GM15510 (cell line): Measurements from ENCODE around the gene PACSIN2.

Experiments used
- POLR2A ChIP-seq: IDR thresholded peaks from 3 replicates; pipeline ENCODE4 v1.6.1; 2011; ENCODE audit warnings: borderline replicate concordance; ENCODE audit not compliant: insufficient read length; ENCODE audit errors: extremely low read depth

The PACSIN2 gene

DNA sequence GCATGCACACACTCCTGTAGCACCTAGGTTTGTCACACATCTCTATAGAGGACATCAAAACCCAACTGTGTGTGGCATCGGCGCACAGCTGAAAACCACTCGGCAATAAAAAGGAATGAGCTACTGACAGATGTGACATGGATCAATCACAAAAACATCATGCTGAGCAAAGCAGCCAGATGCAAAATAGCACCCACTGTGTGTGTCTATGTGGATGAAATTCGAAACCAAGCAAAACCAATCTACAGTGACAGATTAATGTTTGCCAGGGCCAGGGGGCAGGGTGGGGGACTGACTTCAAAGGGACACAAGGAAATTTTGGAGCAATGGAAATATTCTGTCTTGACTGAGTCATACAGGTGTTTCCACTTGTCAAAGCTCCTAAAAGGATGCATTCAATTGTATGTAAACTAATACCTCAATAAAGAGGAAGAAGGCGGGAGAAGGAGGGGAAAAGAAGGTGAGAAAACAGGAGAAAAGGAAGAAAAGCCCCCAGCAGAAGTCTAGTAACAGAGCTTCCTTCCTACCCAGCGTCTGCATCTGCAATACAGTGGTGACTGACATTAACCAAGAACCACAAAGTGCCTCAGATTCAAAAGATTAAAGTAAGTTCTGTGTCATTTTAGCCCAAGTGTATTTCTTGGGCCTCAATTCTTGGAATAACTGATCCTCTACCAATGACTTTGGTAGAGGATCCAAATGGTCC is 49.8 kb downstream of the PACSIN2 start:
- no peak for TF ChIP-seq POLR2A

DNA sequence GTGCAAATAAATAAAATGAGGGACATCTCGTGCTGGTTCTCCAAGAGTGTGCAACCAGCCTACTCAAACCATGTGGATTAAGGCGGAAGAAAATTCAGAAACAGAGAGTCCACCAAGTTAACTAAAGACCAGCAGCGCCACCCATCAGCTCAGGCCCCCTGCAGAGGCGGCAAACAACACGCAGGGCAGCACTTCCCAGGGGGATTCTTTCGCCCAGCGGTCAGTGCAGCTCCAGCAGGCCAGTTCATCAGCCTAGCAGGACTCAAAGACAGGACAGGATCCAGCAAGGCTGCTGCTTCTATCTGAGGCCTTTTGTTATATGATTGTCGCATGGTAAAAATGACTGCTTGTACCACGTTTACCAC is 51.7 kb downstream of the PACSIN2 start:
- TF ChIP-seq POLR2A: no peak

DNA sequence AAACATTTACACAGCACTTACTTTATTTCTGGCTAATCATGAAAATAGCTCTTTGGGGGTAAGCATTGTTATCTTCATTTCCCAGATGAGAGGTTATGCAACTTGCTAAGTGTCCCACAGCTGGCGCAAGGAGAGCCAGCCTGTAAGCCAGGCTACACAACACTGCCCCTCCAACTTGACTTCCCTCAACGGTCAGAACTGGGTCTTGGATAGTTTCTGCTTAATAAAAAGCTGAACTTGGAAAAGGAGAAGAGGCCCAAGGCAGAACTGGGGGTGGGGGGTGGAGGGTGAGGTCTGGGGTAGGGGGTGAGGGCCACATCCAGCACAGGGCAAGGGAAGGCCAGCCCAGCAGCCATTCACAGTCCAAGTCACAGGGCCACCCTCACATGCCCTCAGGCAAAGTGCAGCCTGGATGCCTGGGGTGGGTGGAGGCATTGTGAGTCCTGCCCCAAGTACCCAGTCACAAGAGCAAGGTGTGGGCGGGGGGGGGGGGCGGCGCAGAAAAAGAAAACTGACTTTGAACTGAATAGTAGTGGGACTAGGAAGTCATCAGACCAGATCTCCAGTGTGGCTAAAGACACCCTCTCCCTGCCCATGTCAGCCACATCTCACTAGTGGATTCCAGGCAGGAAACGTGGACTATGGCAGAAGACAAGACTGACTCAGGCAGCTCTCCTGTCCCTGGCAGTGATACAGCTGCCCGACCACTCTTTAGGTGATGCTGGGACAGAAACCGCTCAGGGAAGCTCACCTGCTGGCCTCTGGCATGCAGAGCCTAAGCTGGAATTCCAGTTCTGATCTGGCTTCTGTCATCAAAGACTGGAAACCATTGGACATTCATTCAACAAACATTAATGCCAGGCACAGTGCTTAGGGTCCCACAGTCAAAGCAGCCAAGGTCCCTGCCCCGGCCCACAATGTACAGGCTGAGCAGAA is 52.4 kb downstream of the PACSIN2 start:
- TF ChIP-seq POLR2A: no peak

DNA sequence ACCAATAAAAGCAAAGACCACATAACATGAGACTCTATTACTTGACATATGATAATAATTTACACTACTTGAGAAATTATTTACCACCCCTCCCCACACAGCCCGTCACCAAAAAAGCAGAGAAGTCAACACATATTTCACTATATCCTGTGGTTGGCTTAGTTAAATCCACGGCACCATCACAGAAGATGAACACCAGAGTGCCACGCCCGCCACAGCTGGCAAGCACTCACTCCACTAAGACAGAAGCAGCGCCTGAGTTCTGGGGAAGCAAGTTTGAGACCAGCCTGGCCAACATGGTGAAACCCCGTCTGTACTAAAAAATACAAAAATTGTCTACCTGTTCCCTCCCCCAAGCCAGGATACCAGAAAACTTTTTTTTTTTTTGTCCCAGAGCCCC is 53.1 kb downstream of the PACSIN2 start:
- TF ChIP-seq POLR2A: no peak

DNA sequence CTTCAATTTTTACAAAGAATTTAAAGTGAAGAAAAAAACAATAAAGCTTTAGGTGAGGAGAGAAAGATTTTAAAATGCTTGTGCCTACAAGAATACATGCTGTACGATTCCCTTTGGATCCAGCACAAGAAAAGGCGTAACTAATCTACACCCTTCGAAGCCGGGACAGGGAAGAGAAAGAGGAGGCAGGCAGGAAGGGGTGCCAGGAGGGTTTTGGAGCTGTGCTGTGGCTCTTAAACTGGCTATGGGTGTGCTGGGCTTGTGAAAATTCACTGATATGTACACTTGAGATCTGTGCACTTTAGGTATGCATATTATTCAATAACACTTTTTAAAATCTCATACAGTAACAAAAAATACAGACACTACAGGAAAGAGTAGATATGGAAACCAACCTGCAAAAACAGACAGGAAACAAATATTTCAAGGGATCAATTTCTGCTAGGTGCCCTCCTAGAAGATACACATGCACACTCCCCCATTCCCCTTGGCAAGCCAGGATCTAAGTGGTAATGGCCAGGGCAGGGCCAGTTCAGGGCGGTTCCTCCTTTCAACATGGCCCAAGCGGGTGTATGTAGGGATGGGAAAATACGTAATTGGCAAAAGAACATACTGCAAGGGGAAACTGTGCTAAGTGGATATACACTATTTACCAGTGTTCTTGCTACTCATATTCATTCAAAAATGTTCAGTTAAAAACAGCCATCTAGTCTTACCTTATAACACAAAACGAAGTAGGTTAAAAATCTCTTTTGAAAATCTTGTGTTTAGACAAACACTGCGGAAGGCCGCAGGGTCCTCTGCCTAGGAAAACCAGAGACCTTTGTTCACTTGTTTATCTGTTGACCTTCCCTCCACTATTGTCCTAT is 54.2 kb downstream of the PACSIN2 start:
- TF ChIP-seq POLR2A: no peak

DNA sequence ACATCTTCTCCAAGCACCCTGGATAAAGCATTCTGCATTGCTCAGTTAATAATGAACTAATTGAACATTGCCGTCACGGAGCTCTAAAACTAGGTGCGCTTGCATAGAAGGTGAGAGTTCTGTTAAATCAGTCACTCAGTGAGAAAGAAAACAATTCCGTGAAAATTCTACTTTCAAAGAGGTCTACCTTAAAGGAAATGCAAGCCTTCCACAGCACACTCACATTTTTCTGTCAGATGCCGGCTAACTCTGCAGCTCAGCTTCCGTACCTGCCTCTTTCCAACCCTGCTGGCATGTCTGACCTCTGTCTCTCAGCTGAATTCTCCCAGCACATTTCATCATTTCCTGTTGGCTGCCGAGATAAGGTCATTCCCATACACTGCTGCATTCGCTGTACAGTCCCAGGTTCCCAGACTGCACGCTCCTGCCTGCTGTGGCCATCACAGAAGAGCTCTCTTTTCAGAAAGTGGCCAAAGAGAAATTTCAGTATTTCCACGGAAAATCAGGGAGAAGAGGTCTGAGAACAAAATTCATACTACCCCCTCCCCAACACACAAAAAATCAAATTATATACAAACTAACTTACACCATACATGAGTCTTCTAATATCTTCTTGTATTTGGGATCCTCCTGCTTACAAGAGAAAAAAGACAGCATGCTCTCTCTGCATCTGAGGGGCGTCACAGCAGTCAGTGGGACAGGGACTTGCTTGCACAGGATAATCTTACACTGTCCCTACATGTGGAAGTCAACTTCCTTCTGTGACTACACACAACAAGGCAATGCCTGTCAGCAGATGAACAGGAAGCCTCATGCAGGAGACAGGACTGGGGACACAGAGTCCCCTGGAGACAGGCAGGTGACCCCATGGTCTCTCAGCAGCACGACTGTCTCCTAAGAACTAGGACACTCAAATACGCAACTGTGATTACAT is 55.1 kb downstream of the PACSIN2 start:
- no peak for TF ChIP-seq POLR2A

DNA sequence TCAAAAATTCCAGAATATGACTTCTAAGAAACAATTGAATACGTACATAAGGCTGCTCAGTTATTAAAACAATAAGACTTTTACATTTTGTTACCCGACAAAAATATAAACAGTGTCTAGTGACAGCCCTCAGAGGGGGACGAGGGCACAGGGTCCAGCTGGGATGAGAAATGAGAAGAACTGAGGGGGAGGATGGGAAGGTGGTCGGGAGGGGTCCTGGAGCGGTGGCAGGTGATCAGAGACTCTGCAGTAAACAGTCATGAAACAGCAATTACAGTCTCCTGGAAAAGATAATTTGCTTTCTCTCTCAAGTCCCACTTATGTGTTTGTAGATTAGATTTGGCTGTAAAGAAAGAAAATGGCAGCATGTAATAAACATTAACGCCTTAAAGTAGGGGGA is 56.0 kb downstream of the PACSIN2 start:
- TF ChIP-seq POLR2A: no peak

DNA sequence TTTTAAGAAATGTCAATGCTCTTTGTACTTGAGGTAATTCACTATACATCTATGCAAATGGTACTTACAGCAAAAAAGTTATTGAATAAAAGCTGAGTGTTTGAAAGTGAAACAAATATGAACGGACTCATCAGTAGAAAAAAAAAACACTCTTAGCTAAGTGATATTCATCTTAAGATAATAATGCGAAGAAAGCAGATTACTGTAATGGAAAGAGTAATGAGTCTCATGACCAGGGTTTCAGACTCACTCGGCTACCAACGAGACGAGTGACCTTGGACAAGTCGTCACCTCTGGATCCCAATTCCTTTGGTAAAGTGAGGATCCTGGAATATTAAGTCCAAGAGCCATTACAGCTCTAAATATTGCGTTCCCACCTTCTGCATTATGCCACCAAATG is 57.0 kb downstream of the PACSIN2 start:
- no peak for TF ChIP-seq POLR2A

DNA sequence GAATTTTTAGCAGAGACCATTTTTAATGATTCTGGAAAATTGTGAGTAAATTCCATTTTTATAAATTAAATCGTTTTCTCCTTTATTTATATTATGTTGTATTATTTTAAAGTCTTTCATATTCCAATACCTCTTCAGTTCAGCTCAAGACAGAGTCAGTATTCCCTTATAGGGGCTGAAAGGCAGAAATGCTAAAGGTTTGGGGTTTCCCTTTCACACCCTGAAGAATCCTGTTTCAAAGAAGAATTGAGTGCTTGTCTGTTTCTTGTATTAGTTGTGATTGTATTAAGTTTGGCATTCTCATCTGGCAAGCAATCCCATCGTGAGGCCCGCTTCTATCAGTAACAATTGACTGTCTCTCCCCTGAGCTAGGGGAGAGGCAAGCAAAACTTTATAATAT is 57.4 kb downstream of the PACSIN2 start:
- no peak for TF ChIP-seq POLR2A

DNA sequence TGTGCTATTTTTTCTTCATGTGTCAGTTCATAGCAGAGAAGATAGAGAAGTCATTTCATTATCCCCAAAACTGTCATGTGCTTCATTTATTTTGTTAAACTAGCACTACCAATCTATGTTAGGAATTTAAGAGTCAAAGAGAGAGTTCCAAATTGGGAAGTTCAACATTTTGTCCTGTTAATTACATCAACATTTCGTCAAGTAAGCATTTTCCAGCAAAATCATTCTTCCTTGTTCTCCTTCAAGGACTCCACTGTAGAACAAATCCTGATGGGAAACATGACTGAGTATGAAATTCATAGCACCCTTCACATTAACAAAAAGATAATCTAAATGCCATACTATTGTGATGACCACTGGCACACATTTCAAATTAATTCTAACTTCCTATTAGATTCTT is 59.1 kb downstream of the PACSIN2 start:
- TF ChIP-seq POLR2A: no peak

DNA sequence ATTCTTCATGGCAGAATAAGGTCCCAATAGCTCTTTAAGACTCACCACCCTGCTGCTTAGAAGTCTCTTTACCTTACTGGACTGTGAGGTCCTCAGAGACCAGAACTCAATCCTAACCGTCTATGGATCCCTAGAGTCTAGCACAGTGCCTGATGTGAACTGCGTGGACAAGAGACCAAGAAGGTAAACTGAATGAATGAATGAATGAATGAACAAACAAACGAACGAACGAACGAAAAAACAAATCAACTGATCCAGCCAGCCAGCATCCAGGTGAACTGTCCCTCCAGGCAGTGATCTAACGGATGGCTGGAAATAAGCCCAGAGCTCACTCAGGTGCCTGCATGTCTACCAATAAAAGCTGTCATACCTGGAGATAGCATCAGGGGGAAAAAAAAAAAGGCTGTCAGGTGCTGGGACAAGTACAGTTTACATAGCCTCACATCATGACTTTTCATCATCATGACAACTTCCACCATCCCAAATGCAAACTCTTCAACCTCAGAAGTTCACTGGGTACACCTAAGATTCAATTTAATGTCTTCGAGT is 59.8 kb downstream of the PACSIN2 start:
- TF ChIP-seq POLR2A: no peak

DNA sequence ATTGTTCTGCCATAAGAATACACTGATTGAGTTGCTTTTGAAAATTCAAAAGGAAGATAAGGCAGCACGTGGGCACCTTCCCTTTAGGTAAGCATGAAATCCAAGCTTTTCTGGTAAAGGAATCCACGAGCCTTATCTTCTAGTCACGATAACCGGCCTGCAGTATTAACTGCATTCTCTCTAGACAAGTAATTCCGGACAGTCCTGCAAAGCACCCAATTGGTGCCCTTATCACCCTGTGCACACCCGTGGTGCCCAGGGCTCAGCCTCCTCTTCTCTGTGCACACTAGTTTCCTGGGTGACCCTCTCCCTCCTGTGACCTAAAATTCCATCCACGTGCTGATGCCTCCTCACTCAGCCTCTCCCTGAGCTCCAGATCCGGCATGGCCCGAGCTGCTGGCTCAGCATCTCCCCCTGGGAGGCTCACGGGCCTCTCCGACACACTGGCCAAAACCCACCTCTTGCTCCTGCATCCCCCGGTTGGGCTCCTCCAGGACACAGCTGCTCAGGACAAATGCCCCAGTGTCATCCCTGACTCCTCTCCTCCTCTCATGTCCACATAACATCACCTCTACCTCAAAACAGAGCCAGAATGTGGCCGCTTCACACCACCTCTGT is 63.7 kb downstream of the PACSIN2 start:
- no peak for TF ChIP-seq POLR2A

DNA sequence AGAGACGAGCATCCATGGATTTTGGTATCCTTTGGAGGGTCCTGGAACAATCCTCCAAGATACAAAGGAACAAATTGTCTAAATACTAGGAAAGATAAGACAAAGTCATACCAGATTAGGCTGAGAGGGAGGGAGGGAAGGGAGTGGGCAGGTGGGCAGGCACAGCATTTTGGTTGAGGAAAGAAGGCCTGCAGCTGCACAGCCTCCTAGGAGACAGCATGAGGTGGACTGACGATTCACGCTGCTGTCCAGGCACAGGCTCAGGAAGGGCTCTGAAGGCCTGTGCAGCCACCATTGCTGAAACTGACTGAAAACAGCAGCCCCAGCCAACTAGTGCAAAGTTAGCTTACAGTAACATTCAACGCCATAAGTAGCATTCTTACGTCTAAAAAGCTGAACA is 64.7 kb downstream of the PACSIN2 start:
- TF ChIP-seq POLR2A: no peak

DNA sequence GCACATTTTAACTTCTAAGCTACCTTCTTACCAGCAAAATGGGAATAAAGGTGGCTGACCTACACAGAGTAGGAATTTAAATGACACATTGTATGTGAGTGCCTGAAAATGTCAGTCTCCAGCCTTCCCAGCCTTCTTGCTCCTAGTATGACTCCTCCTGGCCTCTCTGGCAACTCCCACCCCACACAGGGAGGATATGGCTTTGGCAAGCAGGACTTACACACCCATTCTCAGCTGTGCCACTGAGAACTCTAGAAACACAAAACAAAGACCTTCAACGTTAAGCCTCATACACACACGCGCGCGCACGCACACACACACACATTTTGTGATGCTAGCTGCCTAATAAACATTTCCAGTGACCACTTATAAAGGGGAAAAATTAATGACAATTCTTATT is 65.8 kb downstream of the PACSIN2 start:
- no peak for TF ChIP-seq POLR2A

DNA sequence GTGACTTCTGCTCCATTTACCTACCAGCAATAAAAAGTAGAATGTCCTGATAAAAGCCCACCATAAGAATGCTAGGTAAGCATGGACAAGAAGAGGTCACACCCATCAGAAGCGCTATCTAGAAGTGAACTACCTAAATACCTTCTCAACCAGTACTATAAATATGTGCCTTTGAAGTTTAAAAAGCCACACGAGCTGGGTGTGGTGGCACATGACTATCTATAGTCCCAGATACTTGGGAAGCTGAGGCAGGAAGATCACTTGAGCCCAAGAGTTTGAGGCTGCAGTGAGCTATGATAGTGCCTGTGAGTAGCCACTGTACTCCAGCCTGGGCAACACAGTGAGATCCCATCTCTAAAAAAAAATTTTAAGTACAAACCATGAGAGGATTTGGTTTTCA is 66.7 kb downstream of the PACSIN2 start:
- no peak for TF ChIP-seq POLR2A
